Measurements from ENCODE around the gene TRMT1.

The TRMT1 gene

GRCh38 chr19:13090511-13091231 is 25.9 kb downstream of the TRMT1 start:
- TF ChIP-seq, protein P1, sequence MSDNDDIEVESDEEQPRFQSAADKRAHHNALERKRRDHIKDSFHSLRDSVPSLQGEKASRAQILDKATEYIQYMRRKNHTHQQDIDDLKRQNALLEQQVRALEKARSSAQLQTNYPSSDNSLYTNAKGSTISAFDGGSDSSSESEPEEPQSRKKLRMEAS (IDR thresholded peaks at IDR 0.05): no peak
- TF ChIP-seq CREB1 (IDR thresholded peaks at IDR 0.05; ENCODE audit: low read depth) (no peak), EGR1 (IDR thresholded peaks at IDR 0.05) (no peak), YY1 (IDR thresholded peaks at IDR 0.05; ENCODE audit: low read depth) (no peak), ZBTB7A (IDR thresholded peaks at IDR 0.05; ENCODE audit: low read depth) (no peak), TAF1 (IDR thresholded peaks at IDR 0.05; ENCODE audit: low read depth) (no peak), TEAD4 (IDR thresholded peaks at IDR 0.05) (no peak), NFIC (IDR thresholded peaks at IDR 0.05) (no peak), RAD21 (IDR thresholded peaks at IDR 0.05; ENCODE audit: low read depth) (no peak)
- TF ChIP-seq, protein P2, sequence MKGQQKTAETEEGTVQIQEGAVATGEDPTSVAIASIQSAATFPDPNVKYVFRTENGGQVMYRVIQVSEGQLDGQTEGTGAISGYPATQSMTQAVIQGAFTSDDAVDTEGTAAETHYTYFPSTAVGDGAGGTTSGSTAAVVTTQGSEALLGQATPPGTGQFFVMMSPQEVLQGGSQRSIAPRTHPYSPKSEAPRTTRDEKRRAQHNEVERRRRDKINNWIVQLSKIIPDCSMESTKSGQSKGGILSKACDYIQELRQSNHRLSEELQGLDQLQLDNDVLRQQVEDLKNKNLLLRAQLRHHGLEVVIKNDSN (IDR thresholded peaks at IDR 0.05): no peak

- TF ChIP-seq, protein P2 (IDR thresholded peaks at IDR 0.05): no peak
- TF ChIP-seq RAD21 (IDR thresholded peaks at IDR 0.05; ENCODE audit: low read depth): no peak
- TF ChIP-seq FOXM1 (IDR thresholded peaks at IDR 0.05; ENCODE audit: borderline replicate concordance, low read depth): no peak
- TF ChIP-seq NFIC (IDR thresholded peaks at IDR 0.05): no peak
- no peak for TF ChIP-seq CEBPB (IDR thresholded peaks at IDR 0.05)
- TF ChIP-seq EP300 (IDR thresholded peaks at IDR 0.05; ENCODE audit: borderline replicate concordance): no peak
- no peak for TF ChIP-seq REST (IDR thresholded peaks at IDR 0.05; ENCODE audit: low read depth)
- no peak for TF ChIP-seq TAF1 (IDR thresholded peaks at IDR 0.05; ENCODE audit: low read depth)
- no peak for TF ChIP-seq TCF12 (IDR thresholded peaks at IDR 0.05; ENCODE audit: low read depth)
These were observed 26.6 kb downstream of the TRMT1 start for GRCh38 chr19:13089857-13090507.

DNA sequence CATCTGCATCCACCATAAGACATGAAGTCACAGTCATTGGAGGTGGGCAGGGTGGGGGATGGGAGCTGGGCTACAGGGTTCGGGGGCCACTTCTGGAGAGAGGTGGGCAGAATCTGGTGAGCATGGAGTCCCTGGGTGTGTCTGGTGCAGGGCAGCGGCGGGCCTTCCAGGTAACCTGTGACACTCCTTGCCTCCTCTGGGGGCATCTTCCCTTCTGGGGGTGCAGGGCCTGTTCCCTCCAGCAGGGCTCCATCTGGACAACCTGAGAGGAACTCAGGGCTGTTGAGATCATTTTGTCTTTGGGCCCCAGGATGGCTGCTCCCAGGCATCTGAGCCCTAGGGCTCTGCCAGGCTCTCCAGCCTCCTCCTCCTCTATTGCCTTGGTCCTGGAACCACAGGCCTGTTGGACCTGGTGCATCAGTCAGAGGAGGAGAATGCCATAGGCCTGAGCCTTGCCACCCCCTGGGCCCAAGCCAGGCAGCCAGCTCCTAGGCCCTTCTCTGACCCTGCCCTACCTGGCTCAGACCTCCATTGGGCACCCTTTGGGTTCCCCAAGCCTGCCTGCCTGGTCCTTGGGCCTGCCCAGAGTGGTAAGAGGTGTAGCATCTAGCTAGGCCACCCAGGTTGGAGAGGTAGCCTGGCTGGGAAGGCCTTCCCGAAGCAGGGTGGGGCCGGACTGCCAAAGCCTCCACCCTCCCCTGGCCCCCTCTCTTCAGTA is 27.2 kb downstream of the TRMT1 start:
- TF ChIP-seq FOXM1 (IDR thresholded peaks at IDR 0.05; ENCODE audit: borderline replicate concordance, low read depth) (no peak), CEBPB (IDR thresholded peaks at IDR 0.05) (no peak), EP300 (IDR thresholded peaks at IDR 0.05; ENCODE audit: borderline replicate concordance) (no peak), NFIC (IDR thresholded peaks at IDR 0.05) (no peak), ZBTB7A (IDR thresholded peaks at IDR 0.05; ENCODE audit: low read depth) (no peak), REST (IDR thresholded peaks at IDR 0.05; ENCODE audit: low read depth) (no peak), CREB1 (IDR thresholded peaks at IDR 0.05; ENCODE audit: low read depth) (no peak), TCF12 (IDR thresholded peaks at IDR 0.05; ENCODE audit: low read depth) (no peak), TAF1 (IDR thresholded peaks at IDR 0.05; ENCODE audit: low read depth) (no peak), YY1 (IDR thresholded peaks at IDR 0.05; ENCODE audit: low read depth) (no peak), TEAD4 (IDR thresholded peaks at IDR 0.05) (no peak), EGR1 (IDR thresholded peaks at IDR 0.05) (no peak), RAD21 (IDR thresholded peaks at IDR 0.05; ENCODE audit: low read depth) (no peak)
- TF ChIP-seq, protein P1 (IDR thresholded peaks at IDR 0.05): no peak
- TF ChIP-seq, protein P2 (IDR thresholded peaks at IDR 0.05): no peak

- no peak for TF ChIP-seq CEBPB (IDR thresholded peaks at IDR 0.05)
- TF ChIP-seq TAF1 (IDR thresholded peaks at IDR 0.05; ENCODE audit: low read depth): no peak
- TF ChIP-seq, protein P2 (IDR thresholded peaks at IDR 0.05): no peak
- TF ChIP-seq RAD21 (IDR thresholded peaks at IDR 0.05; ENCODE audit: low read depth): no peak
- TF ChIP-seq NFIC (IDR thresholded peaks at IDR 0.05): no peak
- TF ChIP-seq YY1 (IDR thresholded peaks at IDR 0.05; ENCODE audit: low read depth): no peak
- TF ChIP-seq TCF12 (IDR thresholded peaks at IDR 0.05; ENCODE audit: low read depth): no peak
- no peak for TF ChIP-seq EGR1 (IDR thresholded peaks at IDR 0.05)
- TF ChIP-seq, protein P1 (IDR thresholded peaks at IDR 0.05): no peak
- no peak for TF ChIP-seq CREB1 (IDR thresholded peaks at IDR 0.05; ENCODE audit: low read depth)
- no peak for TF ChIP-seq EP300 (IDR thresholded peaks at IDR 0.05; ENCODE audit: borderline replicate concordance)
These were observed 28.6 kb downstream of the TRMT1 start for GRCh38 chr19:13087795-13088537.

Measured in Ishikawa (cell line).